Measurements from ENCODE around the gene LIFR.
"Not testable (repeated sequence)": the region's sequence is repeated elsewhere in the genome, so short reads cannot be mapped to it uniquely, and the experiment has no call there.

The LIFR gene

GRCh38 chr5:38556599-38557307, at the start of gene LIFR:
Gene LIFR, minus strand, starts transcription at chr5:38556646. Its CDS starts 25,999 bp downstream, at chr5:38530647.
- DNase-seq, result peak; percentile 82

- no peak for DNase-seq
Measured at GRCh38 chr5:38605610-38606009, 49.2 kb upstream of the LIFR start.

- DNase-seq, result no peak
Measured at GRCh38 chr5:38603691-38604090, 47.2 kb upstream of the LIFR start.

GRCh38 chr5:38602641-38603040, 46.2 kb upstream of the LIFR start:
- no peak for DNase-seq

GRCh38 chr5:38601863-38602298, 45.4 kb upstream of the LIFR start:
- no peak for DNase-seq

GRCh38 chr5:38601133-38601862, 44.9 kb upstream of the LIFR start:
- DNase-seq, result no peak

GRCh38 chr5:38600329-38601045, 44.0 kb upstream of the LIFR start:
- DNase-seq, result no peak

- DNase-seq, result not testable (repeated sequence)
Measured at GRCh38 chr5:38599751-38600150, 43.3 kb upstream of the LIFR start.

- DNase-seq, result no peak
Measured at GRCh38 chr5:38598994-38599617, 42.7 kb upstream of the LIFR start.

GRCh38 chr5:38598296-38598993, 42.0 kb upstream of the LIFR start:
- no peak for DNase-seq

GRCh38 chr5:38596981-38597380, 40.5 kb upstream of the LIFR start:
- DNase-seq, result no peak

- no peak for DNase-seq
Measured at GRCh38 chr5:38595132-38595745, 38.8 kb upstream of the LIFR start.

GRCh38 chr5:38593959-38594358, 37.5 kb upstream of the LIFR start:
- DNase-seq, result no peak

- no peak for DNase-seq
Measured at GRCh38 chr5:38591523-38591849, 35.0 kb upstream of the LIFR start.

- DNase-seq, result no peak
Measured at GRCh38 chr5:38590838-38591522, 34.5 kb upstream of the LIFR start.

GRCh38 chr5:38589629-38590028, 33.2 kb upstream of the LIFR start:
- DNase-seq, result no peak

- no peak for DNase-seq
Measured at GRCh38 chr5:38585816-38586215, 29.4 kb upstream of the LIFR start.

- DNase-seq, result no peak
Measured at GRCh38 chr5:38583500-38583899, 27.1 kb upstream of the LIFR start.

GRCh38 chr5:38582975-38583319, 26.5 kb upstream of the LIFR start:
- DNase-seq, result no peak

GRCh38 chr5:38582293-38582974, 26.0 kb upstream of the LIFR start:
- no peak for DNase-seq

GRCh38 chr5:38581597-38581996, 25.2 kb upstream of the LIFR start:
- DNase-seq, result no peak

All from NCI-H2107 (cell line).